ENCODE data around the gene RABL2A. TPM values are rescaled to one million over a fixed set of nuclear protein-coding genes. Genes with fewer than 3 reads are reported as not detected.
"Not testable (repeated sequence)": the region's sequence is repeated elsewhere in the genome, so short reads cannot be mapped to it uniquely, and the experiment has no call there.

The RABL2A gene
- total and polyA plus RNA-seq, 7 donors, result 1.1 to 5.3 (median 3.5) TPM

DNA sequence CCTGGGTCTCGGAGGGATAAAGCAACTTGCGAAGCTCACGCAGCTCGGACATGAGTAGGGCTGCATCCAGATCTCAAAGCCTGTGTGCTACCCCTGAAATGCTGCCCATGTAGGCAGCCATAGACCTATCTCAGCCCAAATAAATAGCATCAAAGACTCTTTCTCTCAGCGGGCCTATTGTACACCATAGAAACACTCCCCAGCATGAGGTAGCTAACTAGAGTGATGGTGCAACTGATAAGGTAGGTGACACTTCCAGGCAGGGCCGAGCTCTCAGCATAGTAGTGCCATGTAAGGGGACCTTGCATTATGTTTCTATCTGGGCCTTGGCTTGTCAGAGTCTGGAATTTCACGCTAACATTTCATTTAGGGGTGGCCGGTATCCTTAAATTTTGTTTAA is 52.4 kb downstream of the RABL2A start:
- Histone ChIP-seq H3K36me3 (ENCODE audit: insufficient read depth in 1 of 2, low read depth in 1 of 2) (no peaks in the 10 kb centered on the region), H3K4me3 (no peak overlapping the region), H3K4me1 (no peaks in the 10 kb centered on the region), H3K27ac (no peak overlapping the region), H3K27me3 (ENCODE audit: insufficient read depth in 3 of 3, low read length in 2 of 3) (no peaks in the 10 kb centered on the region), H3K9me3 (no peaks in the 10 kb centered on the region)
- ATAC-seq, result no peak
- DNase-seq, result no peak
- 88 to 89% (median 88%) methylated on average over 8 of the region's 8 CpGs for WGBS, 3 donors
- TF ChIP-seq CTCF (IDR thresholded peaks at IDR 0.05), result no peak
- intact Hi-C loops (cut with DNase I), result no loop called here

- DNase-seq (no peak), ATAC-seq (no peak)
- WGBS, 3 donors, result 81 to 85% (median 84%) methylated on average over 8 of the region's 8 CpGs
- TF ChIP-seq CTCF (IDR thresholded peaks at IDR 0.05), result no peak
- no peaks in the 10 kb centered on the region for H3K36me3 ChIP-seq (ENCODE audit: insufficient read depth in 1 of 2, low read depth in 1 of 2)
- H3K27ac ChIP-seq, result no peak overlapping the region
- H3K4me1 ChIP-seq, result no peaks in the 10 kb centered on the region
- no peaks in the 10 kb centered on the region for H3K27me3 ChIP-seq (ENCODE audit: insufficient read depth in 3 of 3, low read length in 2 of 3)
- intact Hi-C loops (cut with DNase I), result no loop called here
- H3K9me3 ChIP-seq, result no peaks in the 10 kb centered on the region
- no peak overlapping the region for H3K4me3 ChIP-seq
Observed at GRCh38 chr2:113685471-113685870, 58.4 kb downstream of the RABL2A start.

- H3K27me3 ChIP-seq (ENCODE audit: insufficient read depth in 3 of 3, low read length in 2 of 3), result no peaks in the 10 kb centered on the region
- ATAC-seq (no peak), DNase-seq (no peak)
- no peak for TF ChIP-seq CTCF (IDR thresholded peaks at IDR 0.05)
- H3K4me3 ChIP-seq, result no peak overlapping the region
- H3K36me3 ChIP-seq (ENCODE audit: insufficient read depth in 1 of 2, low read depth in 1 of 2), result no peaks in the 10 kb centered on the region
- H3K9me3 ChIP-seq, result no peaks in the 10 kb centered on the region
- intact Hi-C loops (cut with DNase I), result no loop called here
- WGBS, 3 donors, result 88 to 91% (median 89%) methylated on average over 2 of the region's 2 CpGs
- H3K27ac ChIP-seq, result no peak overlapping the region
- H3K4me1 ChIP-seq, result no peaks in the 10 kb centered on the region
Observed at GRCh38 chr2:113686537-113686936, 59.5 kb downstream of the RABL2A start.

- intact Hi-C loops (cut with DNase I); H3K36me3 ChIP-seq (ENCODE audit: insufficient read depth in 1 of 2, low read depth in 1 of 2); ATAC-seq; H3K9me3 ChIP-seq; H3K27me3 ChIP-seq (ENCODE audit: insufficient read depth in 3 of 3, low read length in 2 of 3); H3K4me1 ChIP-seq; DNase-seq; H3K4me3 ChIP-seq; H3K27ac ChIP-seq: not testable (repeated sequence)
- WGBS, 3 donors, result 49 to 56% (median 53%) methylated on average over 3 of the region's 3 CpGs
Observed at GRCh38 chr2:113690871-113691270, 63.8 kb downstream of the RABL2A start.

Other genes with a start within 250 kb of the RABL2A start
- gene ZNG1B, start 189.6 kb upstream of the RABL2A start, total RNA-seq, result 10 to 100 TPM; 18.9 to 29.3 (median 25.3) TPM
- gene ZNG1B, start 189.6 kb upstream of the RABL2A start, polyA plus RNA-seq, result 10 to 100 TPM; 22.7 to 63.2 (median 28.0) TPM
- gene FOXD4L1, start 128.6 kb upstream of the RABL2A start, total RNA-seq, result under 1 TPM in 3 of 4 donors, not detected in 1; 0.15 to 0.21 (median 0.18) TPM
- gene FOXD4L1, start 128.6 kb upstream of the RABL2A start, polyA plus RNA-seq, result under 1 TPM; 0.14 to 0.19 (median 0.15) TPM
- 10 to 100 TPM; 45.7 to 86.3 (median 50.7) TPM for gene SLC35F5, start 129.4 kb downstream of the RABL2A start, total RNA-seq
- 10 to 100 TPM; 23.1 to 54.6 (median 37.6) TPM for gene SLC35F5, start 129.4 kb downstream of the RABL2A start, polyA plus RNA-seq